ENCODE results near the gene KCNQ1.

KCNQ1 gene

DNA sequence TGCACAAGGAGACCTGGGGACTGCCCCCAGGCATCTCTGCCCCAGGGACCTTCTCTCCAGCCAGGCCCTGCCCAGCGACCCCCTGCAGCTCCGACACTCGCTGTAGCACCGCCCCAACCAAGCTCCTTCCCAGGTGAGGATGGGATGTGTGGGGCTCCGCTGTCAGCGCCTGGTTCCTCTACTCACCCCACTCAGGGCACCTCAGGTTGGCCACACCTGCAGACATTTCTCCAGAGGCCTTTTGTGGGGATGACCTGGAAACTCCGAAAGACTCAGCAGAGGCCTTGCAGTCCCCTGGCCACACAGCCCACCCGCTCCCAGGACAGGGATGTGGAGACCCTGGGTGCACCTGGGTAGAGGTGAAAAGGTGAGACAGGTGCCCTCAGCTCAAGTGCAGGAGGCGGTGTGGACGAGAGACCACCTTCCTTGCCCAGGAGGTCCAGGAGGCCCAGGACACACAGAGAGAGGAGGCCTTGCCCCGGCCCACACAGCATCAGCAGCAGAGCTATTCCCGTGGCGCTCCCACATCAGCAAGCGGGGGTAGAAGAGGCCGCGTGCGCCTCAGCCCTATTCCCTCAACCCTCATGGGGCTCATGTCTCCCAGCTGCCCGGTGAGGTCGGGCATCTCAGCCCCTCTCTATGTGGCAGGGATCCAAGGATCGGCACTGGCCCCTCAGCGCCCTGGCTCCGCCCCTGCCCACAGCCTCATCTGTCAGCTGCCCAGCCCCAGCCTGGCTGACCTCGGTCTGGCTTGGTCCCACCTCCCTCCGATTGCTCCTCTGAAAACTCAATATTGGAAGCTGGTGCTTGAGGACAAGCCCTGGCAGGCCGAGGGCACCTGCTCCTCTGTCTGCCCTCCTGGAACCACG lies 21.4 kb upstream of the KCNQ1 start:
- Histone ChIP-seq H3K9me3 (ENCODE audit: insufficient read depth, low read depth, low read length) (no peaks in the 10 kb centered on the region), H3K9ac (ENCODE audit: low read depth, low read length, poor library complexity, severe bottlenecking) (no peak overlapping the region), H3K4me1 (ENCODE audit: insufficient read depth, low read length, poor library complexity, severe bottlenecking) (no peaks in the 10 kb centered on the region), H3K9me2 (replicated peaks; ENCODE audit: low read depth, low read length) (no peaks in the 10 kb centered on the region), H2AFZ (ENCODE audit: low read length) (no peak overlapping the region), H4K20me1 (ENCODE audit: insufficient read depth, low read length, poor library complexity, severe bottlenecking) (no peaks in the 10 kb centered on the region), H3K36me3 (ENCODE audit: insufficient read depth, low read length) (no peaks in the 10 kb centered on the region), H3F3A (ENCODE audit: low read depth) (no peaks in the 10 kb centered on the region), H3K27me3 (ENCODE audit: insufficient read depth, low read length, poor library complexity, severe bottlenecking) (no peaks in the 10 kb centered on the region), H3K4me2 (ENCODE audit: low read depth, low read length, poor library complexity, severe bottlenecking) (no peak overlapping the region), H3K79me2 (ENCODE audit: insufficient read depth, low read length) (no peaks in the 10 kb centered on the region), H3K4me3 (ENCODE audit: low read length, poor library complexity, severe bottlenecking) (no peak overlapping the region)
- TF ChIP-seq CTCF (conservative IDR thresholded peaks at IDR 0.05; ENCODE audit: low read length) (no peak), EZH2phosphoT487 (IDR thresholded peaks at IDR 0.05; ENCODE audit: borderline replicate concordance) (no peak)

DNA sequence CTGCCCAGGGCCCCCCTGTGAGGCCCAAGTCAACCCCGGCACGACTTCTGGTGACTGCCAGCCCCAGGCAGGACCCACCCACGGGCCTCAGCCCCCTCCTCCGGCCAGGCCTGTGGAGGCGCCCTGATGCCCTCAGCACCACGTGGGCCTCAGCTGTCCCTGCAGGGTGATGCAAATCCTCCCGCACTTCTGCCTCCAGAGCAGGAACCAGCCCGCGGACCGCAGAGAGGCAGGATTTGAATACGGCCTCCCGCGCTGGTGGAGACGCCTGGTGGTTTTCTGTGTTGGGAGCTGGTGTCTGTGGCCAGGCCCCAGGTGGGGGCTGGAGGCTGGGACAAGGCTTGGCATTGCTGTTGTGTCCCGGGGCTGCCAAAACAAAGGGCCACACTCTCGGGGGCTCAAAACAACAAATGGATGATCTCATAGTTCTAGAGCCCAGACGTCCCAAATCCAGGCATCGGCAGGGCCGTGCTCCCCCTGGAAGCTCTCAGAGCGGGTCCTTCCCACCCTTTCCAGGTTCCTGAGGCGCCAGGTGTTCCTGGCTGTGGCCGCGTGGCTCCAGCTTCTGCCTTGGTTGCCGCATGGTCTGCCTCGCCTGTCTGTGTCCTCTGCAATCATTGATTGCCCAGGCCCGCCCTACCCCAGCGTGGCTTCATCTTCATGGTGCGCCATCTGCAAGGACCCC lies 19.9 kb upstream of the KCNQ1 start:
- Histone ChIP-seq H3K4me2 (ENCODE audit: low read depth, low read length, poor library complexity, severe bottlenecking) (no peak overlapping the region), H4K20me1 (ENCODE audit: insufficient read depth, low read length, poor library complexity, severe bottlenecking) (no peaks in the 10 kb centered on the region), H3K79me2 (ENCODE audit: insufficient read depth, low read length) (no peaks in the 10 kb centered on the region), H3K4me1 (ENCODE audit: insufficient read depth, low read length, poor library complexity, severe bottlenecking) (no peaks in the 10 kb centered on the region), H3K9me2 (replicated peaks; ENCODE audit: low read depth, low read length) (no peaks in the 10 kb centered on the region), H2AFZ (ENCODE audit: low read length) (no peak overlapping the region), H3K36me3 (ENCODE audit: insufficient read depth, low read length) (no peaks in the 10 kb centered on the region), H3F3A (ENCODE audit: low read depth) (no peaks in the 10 kb centered on the region), H3K4me3 (ENCODE audit: low read length, poor library complexity, severe bottlenecking) (no peak overlapping the region), H3K9ac (ENCODE audit: low read depth, low read length, poor library complexity, severe bottlenecking) (no peak overlapping the region), H3K9me3 (ENCODE audit: insufficient read depth, low read depth, low read length) (no peaks in the 10 kb centered on the region), H3K27me3 (ENCODE audit: insufficient read depth, low read length, poor library complexity, severe bottlenecking) (no peaks in the 10 kb centered on the region)
- TF ChIP-seq CTCF (conservative IDR thresholded peaks at IDR 0.05; ENCODE audit: low read length) = no peak
- no peak for TF ChIP-seq EZH2phosphoT487 (IDR thresholded peaks at IDR 0.05; ENCODE audit: borderline replicate concordance)

- Histone ChIP-seq H3K79me2 (ENCODE audit: insufficient read depth, low read length) (no peaks in the 10 kb centered on the region), H3K4me3 (ENCODE audit: low read length, poor library complexity, severe bottlenecking) (no peak overlapping the region), H4K20me1 (ENCODE audit: insufficient read depth, low read length, poor library complexity, severe bottlenecking) (no peaks in the 10 kb centered on the region), H3K27me3 (ENCODE audit: insufficient read depth, low read length, poor library complexity, severe bottlenecking) (no peaks in the 10 kb centered on the region), H3K4me1 (ENCODE audit: insufficient read depth, low read length, poor library complexity, severe bottlenecking) (no peaks in the 10 kb centered on the region), H3K9me2 (replicated peaks; ENCODE audit: low read depth, low read length) (no peaks in the 10 kb centered on the region), H3F3A (ENCODE audit: low read depth) (no peaks in the 10 kb centered on the region), H3K36me3 (ENCODE audit: insufficient read depth, low read length) (no peaks in the 10 kb centered on the region), H3K9ac (ENCODE audit: low read depth, low read length, poor library complexity, severe bottlenecking) (no peak overlapping the region), H3K4me2 (ENCODE audit: low read depth, low read length, poor library complexity, severe bottlenecking) (no peak overlapping the region), H2AFZ (ENCODE audit: low read length) (no peak overlapping the region), H3K9me3 (ENCODE audit: insufficient read depth, low read depth, low read length) (no peaks in the 10 kb centered on the region)
- no peak for TF ChIP-seq CTCF (conservative IDR thresholded peaks at IDR 0.05; ENCODE audit: low read length)
- no peak for TF ChIP-seq EZH2phosphoT487 (IDR thresholded peaks at IDR 0.05; ENCODE audit: borderline replicate concordance)
Observed at GRCh38 chr11:2425506-2425905, 19.3 kb upstream of the KCNQ1 start.

Measured in Loucy (cell line).